NT2/D1 (cell line): ENCODE results near the gene KCTD11.

Experiments
- SUZ12 ChIP-seq: IDR thresholded peaks from 2 replicates; pipeline ENCODE4 v1.6.1; 2011; ENCODE audit not compliant: insufficient read length, insufficient read depth; ENCODE audit errors: extremely low read depth
- YY1 ChIP-seq: IDR thresholded peaks from 2 replicates; pipeline ENCODE4 v1.6.1; 2011; ENCODE audit not compliant: insufficient read length, insufficient read depth

DNA sequence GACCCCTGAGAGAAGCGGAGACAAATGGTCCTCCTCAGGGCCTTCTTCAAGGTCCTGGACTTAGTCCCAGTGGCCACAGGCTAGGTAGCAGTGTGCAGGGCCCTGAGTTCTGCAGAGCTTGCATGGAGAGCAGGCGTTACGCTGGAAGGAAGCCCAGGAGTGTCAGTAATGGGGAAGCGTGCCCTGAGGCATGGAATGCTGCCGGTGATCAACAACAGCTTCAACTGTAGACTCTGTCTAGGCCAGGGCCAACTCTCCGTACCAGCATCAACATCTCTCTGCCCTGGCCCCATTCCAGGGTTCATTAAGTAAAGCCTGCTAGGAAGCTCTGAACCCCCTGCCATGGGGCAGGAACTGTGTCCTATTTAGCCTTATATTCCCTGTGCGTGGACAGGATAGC, 28.4 kb downstream of the KCTD11 start:
- TF ChIP-seq YY1 (no peak), SUZ12 (no peak)
